Right atrium auricular region (tissue), 2 donors: ENCODE results near the gene DISC1. TPM values are rescaled to one million over a fixed set of nuclear protein-coding genes. Genes with fewer than 3 reads are reported as not detected.

Experiments
- DNase-seq: peaks from one replicate; pipeline ENCODE4 v3.0.0-alpha.2; 2019; ENCODE audit warnings: low spot score
- H3K27ac ChIP-seq, 2 donors: fragments of 200-600 bp; sonication (generic); 1 replicate in 1 of 2; 2 replicates in 1 of 2; pipeline ENCODE4 v1.5.1; 2016 to 2019
- H3K27me3 ChIP-seq, 2 donors: fragments of 200-600 bp; sonication (generic); one replicate each; pipeline versions ENCODE4 v1.5.1 to v1.6.0; 2017 to 2019
- H3K36me3 ChIP-seq: fragments of 200-600 bp; sonication (generic); one replicate; pipeline ENCODE4 v1.5.1; 2016
- H3K4me1 ChIP-seq, 2 donors: fragments of 200-600 bp; sonication (generic); one replicate each; pipeline versions ENCODE4 v1.5.1 to v1.6.0; 2017 to 2019
- H3K4me3 ChIP-seq, 2 donors: fragments of 200-600 bp; sonication (generic); 1 replicate in 1 of 2; 2 replicates in 1 of 2; pipeline ENCODE4 v1.5.1; 2017 to 2019; ENCODE audit warnings: mild to moderate bottlenecking in 1 of 2, moderate library complexity in 1 of 2
- H3K9me3 ChIP-seq, 2 donors: fragments of 200-600 bp; sonication (generic); one replicate each; pipeline ENCODE4 v1.5.1; 2019
- CTCF ChIP-seq, 2 donors: fragments of 200-600 bp; sonication (generic); IDR thresholded peaks; one replicate each; pipeline ENCODE4 v1.5.1; 2019; ENCODE audit warnings: antibody characterized with exemption in 2 of 2
- total RNA-seq, 2 donors: library from RNA; depleted of rRNA; stranded (reverse); fragments of >200 nt; gene quantifications; one replicate each; pipeline ENCODE4 v1.1.0, GENCODE V29; 2016

DISC1 gene
- total RNA-seq, 2 donors from 2014 or later = 1.8 to 5.3 TPM

GRCh38 chr1:231850786-231851185, 224.2 kb downstream of the DISC1 start:
- Histone ChIP-seq H3K4me3 (no peak overlapping the region), H3K9me3 (no peaks in the 10 kb centered on the region), H3K4me1 (peaks cover 0 to 43% of the 10 kb centered on the region in 2 donors), H3K36me3 (no peaks in the 10 kb centered on the region), H3K27ac (peak overlapping the region; percentile 14 to 60), H3K27me3 (no peaks in the 10 kb centered on the region)
- DNase-seq = no peak
- no peak for TF ChIP-seq CTCF (IDR thresholded peaks at IDR 0.05)

GRCh38 chr1:231853588-231854207, 227.1 kb downstream of the DISC1 start:
- no peaks in the 10 kb centered on the region for H3K36me3 ChIP-seq
- H3K9me3 ChIP-seq = no peaks in the 10 kb centered on the region
- TF ChIP-seq CTCF (IDR thresholded peaks at IDR 0.05) = no peak
- no peak for DNase-seq
- H3K4me3 ChIP-seq = no peak overlapping the region
- no peak overlapping the region for H3K27ac ChIP-seq
- peaks cover 0 to 29% of the 10 kb centered on the region in 2 donors for H3K4me1 ChIP-seq
- H3K27me3 ChIP-seq = no peaks in the 10 kb centered on the region

- no peaks in the 10 kb centered on the region for H3K9me3 ChIP-seq
- H3K27ac ChIP-seq = no peak overlapping the region
- peaks cover 0 to 18% of the 10 kb centered on the region in 2 donors for H3K4me1 ChIP-seq
- no peak overlapping the region for H3K4me3 ChIP-seq
- no peaks in the 10 kb centered on the region for H3K27me3 ChIP-seq
- no peak for TF ChIP-seq CTCF (IDR thresholded peaks at IDR 0.05)
- H3K36me3 ChIP-seq = no peaks in the 10 kb centered on the region
- DNase-seq = no peak
Measured at GRCh38 chr1:231855361-231855760, 228.8 kb downstream of the DISC1 start.

- no peaks in the 10 kb centered on the region for H3K27me3 ChIP-seq
- no peaks in the 10 kb centered on the region for H3K36me3 ChIP-seq
- no peak for DNase-seq
- H3K4me1 ChIP-seq = peaks cover 0 to 14% of the 10 kb centered on the region in 2 donors
- no peaks in the 10 kb centered on the region for H3K9me3 ChIP-seq
- TF ChIP-seq CTCF (IDR thresholded peaks at IDR 0.05) = no peak
- H3K4me3 ChIP-seq = no peak overlapping the region
- H3K27ac ChIP-seq = no peak overlapping the region
Measured at GRCh38 chr1:231855926-231856325, 229.3 kb downstream of the DISC1 start.

GRCh38 chr1:231856426-231856825, 229.8 kb downstream of the DISC1 start:
- no peaks in the 10 kb centered on the region for H3K36me3 ChIP-seq
- no peak overlapping the region for H3K4me3 ChIP-seq
- H3K27me3 ChIP-seq = no peaks in the 10 kb centered on the region
- H3K4me1 ChIP-seq = peaks cover 0 to 9% of the 10 kb centered on the region in 2 donors
- H3K9me3 ChIP-seq = no peaks in the 10 kb centered on the region
- DNase-seq = no peak
- no peak overlapping the region for H3K27ac ChIP-seq
- TF ChIP-seq CTCF (IDR thresholded peaks at IDR 0.05) = no peak

- Histone ChIP-seq H3K4me1 (peaks cover 0 to 12% of the 10 kb centered on the region in 2 donors), H3K36me3 (no peaks in the 10 kb centered on the region), H3K4me3 (no peak overlapping the region), H3K27ac (no peak overlapping the region), H3K27me3 (no peaks in the 10 kb centered on the region), H3K9me3 (no peaks in the 10 kb centered on the region)
- no peak for TF ChIP-seq CTCF (IDR thresholded peaks at IDR 0.05)
- no peak for DNase-seq
Measured at GRCh38 chr1:231856894-231857293, 230.3 kb downstream of the DISC1 start.
